OCI-LY1 (cell line): ENCODE data around the gene CEP85L.

Experiments used
- CTCF ChIP-seq: fragments of 200-600 bp; sonication (generic), shearing (Covaris generic); IDR thresholded peaks from 2 replicates; pipeline ENCODE4 v1.5.1; 2017; ENCODE audit warnings: mild to moderate bottlenecking, antibody characterized with exemption, low read length, moderate library complexity, mixed read lengths
- EZH2 ChIP-seq: fragments of 200-600 bp; sonication (generic), shearing (Covaris generic); IDR thresholded peaks from 2 replicates; pipeline ENCODE4 v1.8.0; 2017; ENCODE audit warnings: borderline replicate concordance, mixed run types, mild to moderate bottlenecking, antibody characterized with exemption, low read length, moderate library complexity, mixed read lengths

- TF ChIP-seq CTCF (no peak), EZH2 (no peak)
These were observed 214.9 kb downstream of the CEP85L start for GRCh38 chr6:118436482-118436881.
